SK-N-SH treated with all-trans-retinoic acid at 6 μM for 48 hours (cell line): ENCODE data around the gene ABHD12B.

ENCODE experiments used
- BACH2 ChIP-seq: fragments of 250-450 bp; sonication (Bioruptor Pico); IDR thresholded peaks from 2 replicates; pipeline ENCODE4 v1.9.0; 2021; ENCODE audit warnings: mild to moderate bottlenecking, borderline replicate concordance
- CREB5 ChIP-seq: fragments of 250-450 bp; sonication (Bioruptor Pico); IDR thresholded peaks from 2 replicates; pipeline ENCODE4 v1.5.1; 2020; ENCODE audit warnings: low read depth, mild to moderate bottlenecking, moderate library complexity
- CSDC2 ChIP-seq: fragments of 250-450 bp; sonication (Bioruptor Pico); IDR thresholded peaks from 2 replicates; pipeline ENCODE4 v1.5.0; 2020; ENCODE audit warnings: mild to moderate bottlenecking, moderate library complexity
- CSRNP3 ChIP-seq: fragments of 250-450 bp; sonication (Bioruptor Pico); IDR thresholded peaks from 2 replicates; pipeline ENCODE4 v1.5.1; 2021; ENCODE audit warnings: mild to moderate bottlenecking, moderate library complexity
- ESRRG ChIP-seq: fragments of 250-450 bp; sonication (Bioruptor Pico); IDR thresholded peaks from 2 replicates; pipeline ENCODE4 v1.6.1; 2021; ENCODE audit warnings: mild to moderate bottlenecking
- PPARA ChIP-seq: fragments of 250-450 bp; sonication (Bioruptor Pico); IDR thresholded peaks from 2 replicates; pipeline ENCODE4 v1.5.0; 2020; ENCODE audit warnings: mild to moderate bottlenecking, borderline replicate concordance
- ZC3H10 ChIP-seq: fragments of 250-450 bp; sonication (Bioruptor Pico); IDR thresholded peaks from 2 replicates; pipeline ENCODE4 v1.5.1; 2021; ENCODE audit warnings: mild to moderate bottlenecking, moderate library complexity
- ZFP3 ChIP-seq: fragments of 250-450 bp; sonication (Bioruptor Pico); IDR thresholded peaks from 2 replicates; pipeline ENCODE4 v1.5.0; 2020; ENCODE audit warnings: mild to moderate bottlenecking, moderate library complexity
- TF ChIP-seq, protein P1 (sequence below): fragments of 250-450 bp; sonication (Bioruptor Pico); IDR thresholded peaks from 2 replicates; pipeline ENCODE4 v1.8.0; 2020; ENCODE audit warnings: mild to moderate bottlenecking, moderate library complexity, borderline replicate concordance
- TF ChIP-seq, protein P2 (sequence below): fragments of 250-450 bp; sonication (Bioruptor Pico); IDR thresholded peaks from 2 replicates; pipeline ENCODE4 v1.8.0; 2021; ENCODE audit warnings: low read depth, mild to moderate bottlenecking, moderate library complexity, borderline replicate concordance

DNA sequence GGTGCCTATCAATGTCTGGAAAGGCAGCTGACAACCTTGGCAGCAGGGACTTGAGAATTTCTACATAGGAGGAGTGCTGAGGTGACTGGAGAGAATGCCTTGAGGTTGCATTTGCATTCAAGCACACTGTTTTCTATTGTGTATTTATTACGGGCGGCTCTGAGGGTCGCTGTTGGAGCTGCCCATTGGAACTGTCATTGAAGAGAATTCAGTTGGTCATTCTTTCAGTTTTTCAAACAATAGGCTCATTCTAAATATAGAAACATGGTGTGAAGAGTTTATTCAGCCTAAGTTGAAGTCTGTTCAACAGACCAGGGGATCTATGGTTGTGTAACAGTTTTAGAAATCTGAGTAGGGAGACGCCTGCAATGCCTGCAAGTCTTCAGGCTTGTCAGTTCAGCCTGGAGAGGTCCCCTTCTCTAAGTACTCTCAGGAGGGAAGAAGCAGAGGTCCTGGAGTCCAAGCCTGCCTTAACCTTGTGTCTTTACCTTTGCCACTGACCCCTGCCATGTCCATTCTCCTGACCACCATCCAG lies 9.8 kb upstream of the ABHD12B start:
- no peak for TF ChIP-seq CREB5 (CRISPR knock-in tag)
- TF ChIP-seq PPARA, result no peak
- no peak for TF ChIP-seq ZC3H10
- no peak for TF ChIP-seq ZFP3 (CRISPR knock-in tag)
- no peak for TF ChIP-seq BACH2 (CRISPR knock-in tag)
- no peak for TF ChIP-seq CSRNP3 (CRISPR knock-in tag)
- TF ChIP-seq, protein P1, sequence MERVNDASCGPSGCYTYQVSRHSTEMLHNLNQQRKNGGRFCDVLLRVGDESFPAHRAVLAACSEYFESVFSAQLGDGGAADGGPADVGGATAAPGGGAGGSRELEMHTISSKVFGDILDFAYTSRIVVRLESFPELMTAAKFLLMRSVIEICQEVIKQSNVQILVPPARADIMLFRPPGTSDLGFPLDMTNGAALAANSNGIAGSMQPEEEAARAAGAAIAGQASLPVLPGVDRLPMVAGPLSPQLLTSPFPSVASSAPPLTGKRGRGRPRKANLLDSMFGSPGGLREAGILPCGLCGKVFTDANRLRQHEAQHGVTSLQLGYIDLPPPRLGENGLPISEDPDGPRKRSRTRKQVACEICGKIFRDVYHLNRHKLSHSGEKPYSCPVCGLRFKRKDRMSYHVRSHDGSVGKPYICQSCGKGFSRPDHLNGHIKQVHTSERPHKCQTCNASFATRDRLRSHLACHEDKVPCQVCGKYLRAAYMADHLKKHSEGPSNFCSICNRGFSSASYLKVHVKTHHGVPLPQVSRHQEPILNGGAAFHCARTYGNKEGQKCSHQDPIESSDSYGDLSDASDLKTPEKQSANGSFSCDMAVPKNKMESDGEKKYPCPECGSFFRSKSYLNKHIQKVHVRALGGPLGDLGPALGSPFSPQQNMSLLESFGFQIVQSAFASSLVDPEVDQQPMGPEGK (CRISPR knock-in tag), result no peak
- TF ChIP-seq ESRRG (CRISPR knock-in tag), result no peak
- TF ChIP-seq CSDC2 (CRISPR knock-in tag), result no peak
- TF ChIP-seq, protein P2, sequence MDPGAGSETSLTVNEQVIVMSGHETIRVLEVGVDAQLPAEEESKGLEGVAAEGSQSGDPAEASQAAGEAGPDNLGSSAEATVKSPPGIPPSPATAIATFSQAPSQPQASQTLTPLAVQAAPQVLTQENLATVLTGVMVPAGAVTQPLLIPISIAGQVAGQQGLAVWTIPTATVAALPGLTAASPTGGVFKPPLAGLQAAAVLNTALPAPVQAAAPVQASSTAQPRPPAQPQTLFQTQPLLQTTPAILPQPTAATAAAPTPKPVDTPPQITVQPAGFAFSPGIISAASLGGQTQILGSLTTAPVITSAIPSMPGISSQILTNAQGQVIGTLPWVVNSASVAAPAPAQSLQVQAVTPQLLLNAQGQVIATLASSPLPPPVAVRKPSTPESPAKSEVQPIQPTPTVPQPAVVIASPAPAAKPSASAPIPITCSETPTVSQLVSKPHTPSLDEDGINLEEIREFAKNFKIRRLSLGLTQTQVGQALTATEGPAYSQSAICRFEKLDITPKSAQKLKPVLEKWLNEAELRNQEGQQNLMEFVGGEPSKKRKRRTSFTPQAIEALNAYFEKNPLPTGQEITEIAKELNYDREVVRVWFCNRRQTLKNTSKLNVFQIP (CRISPR knock-in tag), result no peak
